GM23248 (cell line): ENCODE data around the gene MCM9. TPM values are rescaled to one million over a fixed set of nuclear protein-coding genes. Genes with fewer than 3 reads are reported as not detected.

ENCODE experiments used
- DNase-seq: peaks from one replicate; pipeline ENCODE4 v3.0.0-alpha.2; 2015
- H2AFZ ChIP-seq: fragments of 200-600 bp; sonication (generic); 2 replicates; pipeline ENCODE4 v1.6.1; 2016; ENCODE audit warnings: antibody characterized with exemption
- H3F3A ChIP-seq: fragments of 200-600 bp; sonication (generic); 2 replicates; pipeline ENCODE4 v1.6.1; 2016; ENCODE audit warnings: mild to moderate bottlenecking, antibody characterized with exemption, mixed run types; ENCODE audit not compliant: insufficient read depth
- H3K27ac ChIP-seq: fragments of 200-600 bp; sonication (generic); 2 replicates; pipeline ENCODE4 v1.5.1; 2016; ENCODE audit warnings: mild to moderate bottlenecking
- H3K27me3 ChIP-seq: fragments of 200-600 bp; sonication (generic); replicated peaks from 2 replicates; pipeline ENCODE4 v1.6.1; 2016; ENCODE audit warnings: mild to moderate bottlenecking; ENCODE audit not compliant: insufficient read depth
- H3K36me3 ChIP-seq: fragments of 200-600 bp; sonication (generic); 2 replicates; pipeline ENCODE4 v1.6.1; 2016; ENCODE audit warnings: low read depth, mild to moderate bottlenecking
- H3K4me1 ChIP-seq: fragments of 200-600 bp; sonication (generic); 2 replicates; pipeline ENCODE4 v1.6.1; 2016; ENCODE audit warnings: mild to moderate bottlenecking; ENCODE audit not compliant: insufficient read depth
- H3K4me2 ChIP-seq: fragments of 200-600 bp; sonication (generic); one replicate; pipeline ENCODE4 v1.6.1; 2016; ENCODE audit warnings: mild to moderate bottlenecking; ENCODE audit not compliant: unreplicated experiment
- H3K4me3 ChIP-seq: fragments of 200-600 bp; sonication (generic); 2 replicates; pipeline ENCODE4 v1.5.1; 2016; ENCODE audit warnings: mild to moderate bottlenecking
- H3K79me2 ChIP-seq: fragments of 200-600 bp; sonication (generic); 2 replicates; pipeline ENCODE4 v1.6.1; 2016; ENCODE audit warnings: mild to moderate bottlenecking; ENCODE audit not compliant: insufficient read depth
- H3K9ac ChIP-seq: fragments of 200-600 bp; sonication (generic); 2 replicates; pipeline ENCODE4 v1.6.1; 2016; ENCODE audit warnings: mild to moderate bottlenecking
- H3K9me2 ChIP-seq: fragments of 200-600 bp; sonication (generic); 2 replicates; pipeline ENCODE4 v1.6.1; 2016; ENCODE audit warnings: mixed run types, mild to moderate bottlenecking, moderate library complexity; ENCODE audit not compliant: insufficient read depth
- H3K9me3 ChIP-seq: fragments of 200-600 bp; sonication (generic); one replicate; pipeline ENCODE4 v1.6.1; 2017; ENCODE audit warnings: low read depth
- H4K20me1 ChIP-seq: fragments of 200-600 bp; sonication (generic); 2 replicates; pipeline ENCODE4 v1.6.0; 2016; ENCODE audit not compliant: insufficient read depth
- EZH2 ChIP-seq: fragments of 200-600 bp; sonication (generic); IDR thresholded peaks from 2 replicates; pipeline ENCODE4 v1.6.1; 2018; ENCODE audit warnings: antibody characterized with exemption, mild to moderate bottlenecking; ENCODE audit not compliant: insufficient read depth, poor library complexity, severe bottlenecking
- EZH2phosphoT487 ChIP-seq: fragments of 200-600 bp; sonication (generic); IDR thresholded peaks from 2 replicates; pipeline ENCODE4 v1.6.1; 2018; ENCODE audit warnings: antibody characterized with exemption, moderate library complexity, mild to moderate bottlenecking, low read depth; ENCODE audit not compliant: insufficient read depth
- WGBS, 2 experiments: methylation state at CpG; one replicate each; pipeline ENCODE4 v1.1.6; 2015 to 2017; ENCODE audit warnings: low lambda C conversion rate in 2 of 2, low coverage in 1 of 2; ENCODE audit errors: missing lambda C conversion rate in 2 of 2; 5-methylcytosine and 5-hydroxymethylcytosine counted together
- in situ Hi-C: fragments of 300-500 bp; cut with MboI; formaldehyde crosslinking; loops from 2 replicates; pipeline ENCODE4 v1.15.0; 2020
- polyA plus RNA-seq: library from polyadenylated mRNA; unstranded; fragments of >200 nt; fragmentation: Nextera tagmentation; extraction: Ambion mirVana; gene quantifications from 2 replicates; pipeline ENCODE4 v1.2.1, GENCODE V29; 2016
- total RNA-seq: library from RNA; depleted of rRNA; stranded (reverse); fragments of >200 nt; shearing (Covaris generic); gene quantifications from 2 replicates; pipeline ENCODE4 v1.2.3, GENCODE V29; 2014

MCM9 gene
- total and polyA plus RNA-seq, 2 experiments from 2014 or later = 3.2 to 6.2 TPM

DNA sequence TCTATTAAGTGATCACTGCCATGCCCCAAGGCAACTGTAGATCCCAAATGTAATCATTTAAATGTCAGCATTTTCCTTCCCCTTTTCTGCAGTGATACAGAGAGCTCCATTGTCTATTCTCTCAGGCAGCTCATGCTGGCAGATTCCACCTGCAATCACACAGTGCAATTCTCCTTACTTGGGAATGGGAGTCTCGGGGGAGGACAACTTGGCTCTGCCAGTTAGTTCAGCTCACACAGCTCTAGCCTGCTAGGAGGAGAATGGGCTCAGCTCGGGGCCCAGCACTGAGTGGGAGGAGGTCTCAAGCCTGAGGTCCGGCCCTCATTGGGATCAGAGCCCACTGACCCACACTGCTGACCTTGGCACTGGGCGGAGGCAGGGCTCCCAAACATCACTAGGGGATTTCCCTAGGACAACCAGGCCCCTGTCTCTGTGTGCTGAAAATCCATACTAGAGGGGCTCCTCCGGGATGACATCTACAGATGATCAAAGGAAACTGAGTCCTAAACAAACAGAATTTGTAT lies 150.3 kb downstream of the MCM9 start:
- Histone ChIP-seq H3K79me2 (no peaks in the 10 kb centered on the region), H3K9me2 (no peaks in the 10 kb centered on the region), H3K9ac (no peak overlapping the region), H3K4me1 (no peaks in the 10 kb centered on the region; the same call in 1 of the 2 replicates), H3K36me3 (no peaks in the 10 kb centered on the region), H3K4me2 (no peak overlapping the region), H3K27ac (no peak overlapping the region), H4K20me1 (no peaks in the 10 kb centered on the region), H3K27me3 (no peaks in the 10 kb centered on the region), H3K9me3 (no peaks in the 10 kb centered on the region), H3K4me3 (no peak overlapping the region), H2AFZ (no peak overlapping the region), H3F3A (no peaks in the 10 kb centered on the region)
- in situ Hi-C loops = loop anchor here (10.0 kb wide), 1 partner anchor 500 kb away; no protein-coding TSS in a partner anchor
- no peak for DNase-seq
- 86 to 92% methylated on average over 5 of the region's 5 CpGs for WGBS, 2 experiments
- no peak for TF ChIP-seq EZH2phosphoT487
- no peak for TF ChIP-seq EZH2

DNA sequence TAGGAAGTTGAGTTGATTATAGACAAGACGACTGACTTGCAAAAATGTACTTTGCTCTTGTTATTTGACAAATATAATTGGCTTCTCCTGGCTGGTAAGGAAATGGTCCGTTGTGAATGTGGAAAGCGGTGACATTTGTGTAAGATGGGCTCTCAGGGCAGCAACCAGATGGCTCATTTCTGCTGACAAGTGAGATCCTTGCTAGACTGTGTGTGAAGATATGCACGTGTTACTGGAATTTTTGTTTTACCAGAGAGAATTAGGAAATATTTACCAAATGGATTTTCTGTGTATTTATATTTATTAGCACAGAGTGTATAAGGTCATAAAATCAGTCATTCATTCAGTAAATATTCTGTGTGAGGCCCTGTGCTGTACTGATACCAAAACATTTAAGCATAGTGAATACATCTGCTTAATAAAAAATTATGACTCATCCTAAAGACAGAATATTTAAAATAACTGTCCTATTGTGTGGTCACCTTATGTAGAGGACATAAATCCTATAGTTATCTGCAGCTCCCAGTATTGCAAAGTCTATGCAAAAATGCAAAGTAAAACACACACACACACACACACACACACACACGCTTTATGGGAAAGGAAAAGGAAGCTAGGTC lies 150.9 kb downstream of the MCM9 start:
- DNase-seq = no peak
- H3K4me2 ChIP-seq = no peak overlapping the region

DNA sequence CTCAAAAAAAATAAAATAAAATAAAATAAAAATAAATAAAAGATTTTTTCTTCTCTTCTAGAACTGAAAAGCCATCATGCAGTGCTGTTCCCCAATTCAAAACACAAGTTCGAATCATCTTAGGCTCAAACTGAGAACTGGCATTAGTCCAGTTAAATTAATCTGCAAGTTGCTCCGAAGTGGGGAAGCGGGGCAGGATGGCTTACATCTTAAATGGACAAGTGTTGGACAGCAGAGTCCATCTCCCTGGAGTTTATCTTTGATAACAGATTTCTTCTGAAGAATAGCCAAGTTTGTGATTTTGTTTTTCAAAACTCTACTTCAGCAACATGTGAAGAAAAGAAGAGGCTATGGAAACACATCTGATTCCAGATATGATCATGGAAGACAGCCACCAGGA lies 152.3 kb downstream of the MCM9 start:
- Histone ChIP-seq H3K4me3 (no peak overlapping the region), H3K9me3 (no peaks in the 10 kb centered on the region), H3K9me2 (no peaks in the 10 kb centered on the region), H3K27ac (no peak overlapping the region), H3K4me1 (no peaks in the 10 kb centered on the region; the same call in 1 of the 2 replicates), H3K4me2 (no peak overlapping the region), H3F3A (no peaks in the 10 kb centered on the region), H3K36me3 (no peaks in the 10 kb centered on the region), H3K79me2 (no peaks in the 10 kb centered on the region), H4K20me1 (no peaks in the 10 kb centered on the region), H2AFZ (no peak overlapping the region), H3K9ac (no peak overlapping the region), H3K27me3 (no peaks in the 10 kb centered on the region)
- WGBS, 2 experiments = 94 to 96% methylated on average over 3 of the region's 3 CpGs
- DNase-seq = no peak
- TF ChIP-seq EZH2phosphoT487 = no peak
- TF ChIP-seq EZH2 = no peak
- in situ Hi-C loops = loop anchor here (10.0 kb wide), 1 partner anchor 498 kb away; no protein-coding TSS in a partner anchor

More for the DNA sequence above, 150.9 kb downstream of the MCM9 start:
- Histone ChIP-seq H3F3A (no peaks in the 10 kb centered on the region), H2AFZ (no peak overlapping the region), H3K9me3 (no peaks in the 10 kb centered on the region), H3K4me3 (no peak overlapping the region), H3K36me3 (no peaks in the 10 kb centered on the region), H3K9me2 (no peaks in the 10 kb centered on the region), H3K9ac (no peak overlapping the region), H3K4me1 (no peaks in the 10 kb centered on the region; the same call in 1 of the 2 replicates), H3K79me2 (no peaks in the 10 kb centered on the region), H3K27me3 (no peaks in the 10 kb centered on the region), H4K20me1 (no peaks in the 10 kb centered on the region), H3K27ac (no peak overlapping the region)
- WGBS, 2 experiments = 62 to 63% methylated on average over 5 of the region's 5 CpGs
- in situ Hi-C loops = loop anchor here (10.0 kb wide), 1 partner anchor 499 kb away; no protein-coding TSS in a partner anchor
- TF ChIP-seq EZH2phosphoT487 (no peak), EZH2 (no peak)

DNA sequence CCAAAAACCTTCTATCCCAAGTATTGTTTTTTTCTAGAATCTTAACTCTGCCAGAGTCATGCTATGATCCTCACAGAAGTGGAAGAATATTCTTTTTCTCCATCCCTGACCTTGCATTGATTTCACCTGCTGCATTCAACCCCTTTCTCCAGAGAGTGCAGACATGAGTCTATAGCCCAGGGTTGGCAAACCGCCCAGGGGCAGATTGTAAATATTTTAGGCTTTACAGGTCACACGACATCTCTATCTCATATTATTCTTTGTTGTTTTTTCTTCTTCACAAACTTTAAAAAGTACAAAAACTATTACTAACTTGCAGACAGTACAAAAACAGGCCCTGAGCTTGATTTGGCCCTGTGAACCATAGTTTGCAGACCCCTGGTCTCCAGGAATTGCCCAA lies 153.1 kb downstream of the MCM9 start:
- no peak for DNase-seq
- Histone ChIP-seq H4K20me1 (no peaks in the 10 kb centered on the region), H3K36me3 (no peaks in the 10 kb centered on the region), H3F3A (no peaks in the 10 kb centered on the region), H3K9me2 (no peaks in the 10 kb centered on the region), H3K27me3 (no peaks in the 10 kb centered on the region), H3K9ac (no peak overlapping the region), H3K4me3 (no peak overlapping the region), H2AFZ (no peak overlapping the region), H3K4me2 (no peak overlapping the region), H3K27ac (no peak overlapping the region), H3K79me2 (no peaks in the 10 kb centered on the region), H3K9me3 (no peaks in the 10 kb centered on the region), H3K4me1 (no peaks in the 10 kb centered on the region; the same call in 1 of the 2 replicates)
- no peak for TF ChIP-seq EZH2
- in situ Hi-C loops = loop anchor here (10.0 kb wide), 1 partner anchor 497 kb away; no protein-coding TSS in a partner anchor
- WGBS, 2 experiments = 58 to 61% methylated on average over 2 of the region's 2 CpGs
